CD14-positive monocyte (primary cell): Measurements from ENCODE around the gene PAX9. TPM values are rescaled to one million over a fixed set of nuclear protein-coding genes. Genes with fewer than 3 reads are reported as not detected.

Source experiments
- DNase-seq, 3 donors: peaks; one replicate each; pipeline ENCODE4 v3.0.0-alpha.2; 2011 to 2022
- H2AFZ ChIP-seq: 2 replicates; pipeline ENCODE4 v1.6.0; 2012; ENCODE audit warnings: mild to moderate bottlenecking, low read depth, low read length, inconsistent platforms; ENCODE audit not compliant: insufficient read depth, poor library complexity, severe bottlenecking
- H3K27ac ChIP-seq, 2 donors: 1 replicate in 1 of 2; 2 replicates in 1 of 2; pipeline ENCODE4 v1.5.1; 2012 to 2013; ENCODE audit warnings: low read length in 2 of 2, control low read depth in 1 of 2, inconsistent platforms in 1 of 2, low read depth in 1 of 2, mild to moderate bottlenecking in 1 of 2
- H3K27me3 ChIP-seq, 2 donors: one replicate each; pipeline versions ENCODE4 v1.6.0 to v1.6.1; 2011 to 2013; ENCODE audit warnings: low read length in 2 of 2; ENCODE audit not compliant: control insufficient read depth in 2 of 2, insufficient read depth in 2 of 2
- H3K36me3 ChIP-seq, 2 donors: replicated peaks in 1 of 2; 1 replicate in 1 of 2; 2 replicates in 1 of 2; pipeline versions ENCODE4 v1.5.1 to v1.6.1; 2012 to 2013; ENCODE audit warnings: low read length in 2 of 2, control low read depth in 1 of 2, inconsistent platforms in 1 of 2, mild to moderate bottlenecking in 1 of 2; ENCODE audit not compliant: insufficient read depth in 2 of 2, control insufficient read depth in 1 of 2
- H3K4me1 ChIP-seq, 2 donors: 1 replicate in 1 of 2; 2 replicates in 1 of 2; pipeline versions ENCODE4 v1.5.1 to v1.6.1; 2012 to 2013; ENCODE audit warnings: low read length in 2 of 2, control low read depth in 1 of 2, inconsistent platforms in 1 of 2, mild to moderate bottlenecking in 1 of 2, moderate library complexity in 1 of 2; ENCODE audit not compliant: insufficient read depth in 2 of 2, control insufficient read depth in 1 of 2
- H3K4me2 ChIP-seq: replicated peaks from 2 replicates; pipeline ENCODE3; 2012; ENCODE audit warnings: low read length, moderate library complexity, mild to moderate bottlenecking; ENCODE audit not compliant: poor library complexity, severe bottlenecking; ENCODE audit errors: extremely low read depth
- H3K4me3 ChIP-seq, 3 experiments: fragments of 200-600 bp in 1 of 3; sonication (generic) in 1 of 3; replicated peaks in 1 of 3; 1 replicate in 2 of 3; 2 replicates in 1 of 3; pipeline ENCODE4 v1.5.1; 2011 to 2013; ENCODE audit warnings: low read length in 3 of 3, mild to moderate bottlenecking in 3 of 3, control low read depth in 2 of 3, low read depth in 2 of 3, inconsistent platforms in 1 of 3, moderate library complexity in 1 of 3
- H3K79me2 ChIP-seq: 2 replicates; pipeline ENCODE4 v1.6.0; 2012; ENCODE audit warnings: mild to moderate bottlenecking, control low read depth, inconsistent platforms, low read length, moderate library complexity; ENCODE audit not compliant: insufficient read depth
- H3K9ac ChIP-seq: 2 replicates; pipeline ENCODE4 v1.6.0; 2017; ENCODE audit warnings: low read length, mild to moderate bottlenecking; ENCODE audit not compliant: insufficient read depth, poor library complexity, severe bottlenecking
- H3K9me3 ChIP-seq, 2 donors: replicated peaks in 1 of 2; 1 replicate in 1 of 2; 2 replicates in 1 of 2; pipeline versions ENCODE4 v1.5.1 to v1.6.1; 2012 to 2013; ENCODE audit warnings: low read length in 2 of 2, control low read depth in 1 of 2; ENCODE audit not compliant: control insufficient read depth in 1 of 2, insufficient read depth in 1 of 2
- H4K20me1 ChIP-seq: 2 replicates; pipeline ENCODE4 v1.6.0; 2012; ENCODE audit warnings: mild to moderate bottlenecking, low read length, control low read depth, moderate library complexity; ENCODE audit not compliant: insufficient read depth
- H3K27ac Mint-ChIP-seq, 7 donors: one replicate each; pipeline ENCODE4 v1.8.0; 2020; ENCODE audit warnings: mild to moderate bottlenecking in 7 of 7, mixed read lengths in 7 of 7, moderate library complexity in 6 of 7, inconsistent platforms in 2 of 7
- H3K27me3 Mint-ChIP-seq, 3 donors: one replicate each; pipeline ENCODE4 v1.8.0; 2021 to 2022; ENCODE audit warnings: low read depth in 3 of 3, mild to moderate bottlenecking in 3 of 3, mixed read lengths in 3 of 3, moderate library complexity in 3 of 3, inconsistent platforms in 1 of 3
- H3K36me3 Mint-ChIP-seq, 2 donors: one replicate each; pipeline ENCODE4 v1.8.0; 2020; ENCODE audit warnings: mixed read lengths in 2 of 2, inconsistent platforms in 1 of 2, mild to moderate bottlenecking in 1 of 2
- H3K4me1 Mint-ChIP-seq: one replicate; pipeline ENCODE4 v1.8.0; 2020; ENCODE audit warnings: mild to moderate bottlenecking, mixed read lengths
- H3K4me3 Mint-ChIP-seq, 2 donors: one replicate each; pipeline ENCODE4 v1.8.0; 2020; ENCODE audit warnings: mild to moderate bottlenecking in 2 of 2, mixed read lengths in 2 of 2, moderate library complexity in 1 of 2
- H3K9me3 Mint-ChIP-seq, 7 donors: one replicate each; pipeline ENCODE4 v1.8.0; 2020 to 2022; ENCODE audit warnings: mixed read lengths in 7 of 7, mild to moderate bottlenecking in 6 of 7, moderate library complexity in 6 of 7, inconsistent platforms in 2 of 7
- CTCF ChIP-seq: fragments of 200-600 bp; IDR thresholded peaks from one replicate; pipeline ENCODE4 v1.8.0; 2022; ENCODE audit warnings: antibody characterized with exemption, mild to moderate bottlenecking
- WGBS: methylation state at CpG from one replicate; pipeline ENCODE4 v1.1.5; 2013; ENCODE audit warnings: missing lambda C conversion rate; ENCODE audit not compliant: insufficient coverage; 5-methylcytosine and 5-hydroxymethylcytosine counted together
- intact Hi-C, 2 donors: fragments of 100-400 bp; cut with micrococcal nuclease; formaldehyde crosslinking; loops; one replicate each; pipeline versions ENCODE4 v1.15.0 to v1.15.1; 2023
- polyA plus RNA-seq, 3 donors: library from polyadenylated mRNA; depleted of rRNA in 1 of 3; unstranded in 2 of 3; stranded (reverse) in 1 of 3; fragments of 300-500 nt in 2 of 3; fragments of >200 nt in 1 of 3; fragmentation: Illumina TruSeq in 2 of 3; gene quantifications; 1 replicate in 2 of 3; 2 replicates in 1 of 3; pipeline ENCODE4 v1.2.3, GENCODE V29; 2012 to 2021

PAX9 gene
- polyA plus RNA-seq, 3 donors, result not detected

DNA sequence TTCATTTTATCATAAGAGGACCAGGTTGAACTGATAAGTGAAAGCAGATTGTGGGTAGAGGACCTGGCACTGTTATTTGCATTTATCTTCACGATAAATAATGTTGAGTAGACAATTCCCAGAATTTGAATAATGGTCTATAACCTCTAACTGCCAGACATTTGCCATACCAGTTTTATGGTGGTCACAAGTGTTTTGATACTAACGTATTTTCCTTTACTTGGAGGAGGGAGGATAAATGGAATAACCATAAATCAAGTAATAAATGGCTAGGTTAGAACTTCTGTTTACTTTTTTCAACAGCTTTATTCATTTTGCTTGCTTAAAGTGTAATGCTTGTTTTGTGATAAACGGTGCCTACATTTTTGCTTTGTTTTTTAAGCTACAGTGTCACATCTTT is 9.5 kb downstream of the PAX9 start:
- no peaks in the 10 kb centered on the region for H3K79me2 ChIP-seq
- no peak for DNase-seq
- Mint-ChIP-seq H3K36me3 (peaks cover 2 to 3% of the 10 kb centered on the region in 2 donors), H3K4me1 (peaks cover 8% of the 10 kb centered on the region), H3K4me3 (no peak overlapping the region), H3K9me3 (peaks cover 4 to 23% (median 18%) of the 10 kb centered on the region in 7 donors), H3K27ac (no peak overlapping the region), H3K27me3 (peaks cover 21 to 38% (median 31%) of the 10 kb centered on the region in 3 donors)
- peaks cover 5 to 7% of the 10 kb centered on the region in 2 donors for H3K4me1 ChIP-seq
- H3K27ac ChIP-seq, result no peak overlapping the region
- no peak overlapping the region for H2AFZ ChIP-seq
- no peak overlapping the region for H3K9ac ChIP-seq
- H4K20me1 ChIP-seq, result no peaks in the 10 kb centered on the region
- no peaks in the 10 kb centered on the region for H3K36me3 ChIP-seq
- no CpG with 5 or more reads among the region's 3 CpGs for WGBS
- H3K4me3 ChIP-seq, result no peak overlapping the region
- H3K27me3 ChIP-seq, result peaks cover 35 to 64% of the 10 kb centered on the region in 2 donors
- TF ChIP-seq CTCF, result no peak
- H3K9me3 ChIP-seq, result peaks cover 10 to 20% of the 10 kb centered on the region in 2 donors
- no peak overlapping the region for H3K4me2 ChIP-seq
- intact Hi-C loops, result no loop called here

- no peak overlapping the region for H3K4me3 ChIP-seq
- Mint-ChIP-seq H3K4me3 (no peak overlapping the region), H3K36me3 (peaks cover under 1 to 1% of the 10 kb centered on the region in 2 donors), H3K27ac (no peak overlapping the region), H3K9me3 (peaks cover 2 to 15% (median 13%) of the 10 kb centered on the region in 7 donors), H3K4me1 (peaks cover 6% of the 10 kb centered on the region), H3K27me3 (peaks cover 16 to 37% (median 27%) of the 10 kb centered on the region in 3 donors)
- H3K4me2 ChIP-seq, result no peak overlapping the region
- H3K9ac ChIP-seq, result no peak overlapping the region
- H3K27me3 ChIP-seq, result peaks cover 27 to 64% of the 10 kb centered on the region in 2 donors
- H3K9me3 ChIP-seq, result peaks cover under 1 to 10% of the 10 kb centered on the region in 2 donors
- H3K36me3 ChIP-seq, result no peaks in the 10 kb centered on the region
- no peak overlapping the region for H2AFZ ChIP-seq
- no peaks in the 10 kb centered on the region for H4K20me1 ChIP-seq
- intact Hi-C loops, result no loop called here
- H3K79me2 ChIP-seq, result no peaks in the 10 kb centered on the region
- TF ChIP-seq CTCF, result no peak
- no peak overlapping the region for H3K27ac ChIP-seq
- WGBS, result no CpG with 5 or more reads among the region's 4 CpGs
- DNase-seq, result no peak
- peaks cover 0 to 3% of the 10 kb centered on the region in 2 donors for H3K4me1 ChIP-seq
These were observed 10.4 kb downstream of the PAX9 start for GRCh38 chr14:36672095-36672494.
